ENCODE measurements around the gene PDE7B.

DNA sequence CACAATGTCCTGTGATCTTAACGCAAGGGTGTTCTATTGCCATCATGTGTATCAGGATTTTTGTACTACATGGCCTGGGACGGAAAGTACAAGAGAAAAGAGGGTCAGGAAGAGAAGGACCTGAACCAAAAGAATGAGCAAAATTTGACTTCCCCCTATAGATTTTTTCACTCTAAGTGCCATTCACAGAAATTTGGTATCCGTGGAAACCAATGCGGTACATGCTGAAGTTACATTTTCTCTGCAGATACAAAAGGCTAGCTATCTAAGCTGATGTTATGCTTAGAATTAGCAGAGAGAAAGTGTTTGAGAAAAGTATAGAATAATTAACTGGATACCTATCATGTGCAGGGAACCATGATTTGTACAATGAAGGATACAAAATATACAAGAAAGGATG is 12.4 kb upstream of the PDE7B start:
- TF ChIP-seq, protein P1, sequence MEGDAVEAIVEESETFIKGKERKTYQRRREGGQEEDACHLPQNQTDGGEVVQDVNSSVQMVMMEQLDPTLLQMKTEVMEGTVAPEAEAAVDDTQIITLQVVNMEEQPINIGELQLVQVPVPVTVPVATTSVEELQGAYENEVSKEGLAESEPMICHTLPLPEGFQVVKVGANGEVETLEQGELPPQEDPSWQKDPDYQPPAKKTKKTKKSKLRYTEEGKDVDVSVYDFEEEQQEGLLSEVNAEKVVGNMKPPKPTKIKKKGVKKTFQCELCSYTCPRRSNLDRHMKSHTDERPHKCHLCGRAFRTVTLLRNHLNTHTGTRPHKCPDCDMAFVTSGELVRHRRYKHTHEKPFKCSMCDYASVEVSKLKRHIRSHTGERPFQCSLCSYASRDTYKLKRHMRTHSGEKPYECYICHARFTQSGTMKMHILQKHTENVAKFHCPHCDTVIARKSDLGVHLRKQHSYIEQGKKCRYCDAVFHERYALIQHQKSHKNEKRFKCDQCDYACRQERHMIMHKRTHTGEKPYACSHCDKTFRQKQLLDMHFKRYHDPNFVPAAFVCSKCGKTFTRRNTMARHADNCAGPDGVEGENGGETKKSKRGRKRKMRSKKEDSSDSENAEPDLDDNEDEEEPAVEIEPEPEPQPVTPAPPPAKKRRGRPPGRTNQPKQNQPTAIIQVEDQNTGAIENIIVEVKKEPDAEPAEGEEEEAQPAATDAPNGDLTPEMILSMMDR (conservative IDR thresholded peaks at IDR 0.05; ENCODE audit: low read length): no peak
- TF ChIP-seq EZH2phosphoT487 (IDR thresholded peaks at IDR 0.05; ENCODE audit: borderline replicate concordance): no peak
